ENCODE data around the gene TIFAB.

The TIFAB gene

DNA sequence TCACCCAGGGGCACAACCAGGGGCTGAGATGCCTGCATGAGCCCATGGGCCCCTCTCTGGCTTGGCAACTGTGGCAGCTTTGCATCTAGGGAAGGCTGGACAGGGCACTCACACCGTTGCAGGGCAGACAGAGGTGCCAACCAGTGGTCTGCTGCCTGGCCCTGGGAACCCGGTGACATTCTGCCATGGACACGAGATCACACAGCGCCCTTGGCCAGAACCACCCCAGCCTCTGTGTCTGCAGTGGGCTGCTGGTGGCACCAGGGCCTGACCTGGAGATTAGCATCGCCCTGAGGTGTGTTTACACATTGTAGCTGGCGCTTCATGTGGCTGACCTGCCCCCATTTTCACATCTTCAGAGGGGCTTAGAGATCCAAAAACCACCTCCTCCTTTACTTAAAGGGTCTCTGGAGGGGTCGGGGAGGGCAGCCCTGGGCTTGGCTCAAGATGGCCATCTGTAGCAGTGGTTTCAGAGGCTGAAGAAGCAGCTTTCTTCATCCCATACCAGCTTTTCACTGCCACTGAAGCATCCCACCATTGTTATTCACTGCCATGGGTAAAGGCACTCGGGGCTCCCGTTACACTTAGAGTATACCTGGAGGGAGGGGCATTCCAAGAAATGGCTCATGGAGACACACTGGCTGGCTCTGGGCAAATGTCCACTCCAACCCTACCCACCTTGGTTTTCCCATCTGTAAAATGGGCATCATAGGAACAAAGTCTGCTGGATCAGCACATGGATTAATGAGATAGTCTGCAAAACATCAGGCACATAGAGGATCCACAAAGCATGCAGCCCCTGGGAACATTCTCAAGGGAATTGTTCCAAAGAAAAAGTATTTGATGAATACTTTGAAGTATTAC, 16.5 kb downstream of the TIFAB start:
- Histone ChIP-seq H3K4me1 (ENCODE audit: control extremely low read depth in 1 of 4, control insufficient read depth in 4 of 4, insufficient read depth in 4 of 4, low read length in 3 of 4) (peaks cover 4 to 85% (median 52%) of the 10 kb centered on the region in 4 experiments), H3K27ac (ENCODE audit: insufficient read depth in 1 of 2, low read depth in 1 of 2, low read length in 2 of 2, poor library complexity in 1 of 2, severe bottlenecking in 2 of 2) (no peak overlapping the region), H3K36me3 (ENCODE audit: control insufficient read depth in 4 of 4, insufficient read depth in 4 of 4, low read length in 3 of 4) (no peaks in the 10 kb centered on the region), H3K27me3 (replicated peaks in 2 of 5; ENCODE audit: control insufficient read depth in 4 of 5, insufficient read depth in 5 of 5, low read length in 4 of 5) (no peaks in the 10 kb centered on the region), H3K9me3 (ENCODE audit: control extremely low read depth in 1 of 5, control insufficient read depth in 4 of 5, insufficient read depth in 2 of 5, low read depth in 1 of 5, low read length in 4 of 5) (no peaks in the 10 kb centered on the region), H3K4me3 (ENCODE audit: control insufficient read depth in 1 of 7, extremely low read depth in 1 of 7, insufficient read depth in 4 of 7, low read depth in 2 of 7, low read length in 6 of 7) (no peak overlapping the region)
- DNase-seq, result no peak
- CTCF ChIA-PET, result interaction anchor here (1.0 to 17.8 kb wide), 7 partner anchors 9 to 91 kb away, joined by 3 to 307 read pairs (median 3); partner anchors contain the start of gene TIFAB
- POLR2A ChIA-PET, result no interaction called here
- over 99% methylated on average over 8 of the region's 9 CpGs for WGBS (ENCODE audit: insufficient coverage)

- Histone ChIP-seq H3K9me3 (ENCODE audit: control extremely low read depth in 1 of 5, control insufficient read depth in 4 of 5, insufficient read depth in 2 of 5, low read depth in 1 of 5, low read length in 4 of 5) (no peaks in the 10 kb centered on the region), H3K27ac (ENCODE audit: insufficient read depth in 1 of 2, low read depth in 1 of 2, low read length in 2 of 2, poor library complexity in 1 of 2, severe bottlenecking in 2 of 2) (no peak overlapping the region), H3K36me3 (ENCODE audit: control insufficient read depth in 4 of 4, insufficient read depth in 4 of 4, low read length in 3 of 4) (no peaks in the 10 kb centered on the region), H3K4me1 (ENCODE audit: control extremely low read depth in 1 of 4, control insufficient read depth in 4 of 4, insufficient read depth in 4 of 4, low read length in 3 of 4) (peaks cover 4 to 76% (median 50%) of the 10 kb centered on the region in 4 experiments), H3K4me3 (ENCODE audit: control insufficient read depth in 1 of 7, extremely low read depth in 1 of 7, insufficient read depth in 4 of 7, low read depth in 2 of 7, low read length in 6 of 7) (no peak overlapping the region), H3K27me3 (replicated peaks in 2 of 5; ENCODE audit: control insufficient read depth in 4 of 5, insufficient read depth in 5 of 5, low read length in 4 of 5) (no peaks in the 10 kb centered on the region)
- POLR2A ChIA-PET, result no interaction called here
- 87% methylated on average over 18 of the region's 24 CpGs for WGBS (ENCODE audit: insufficient coverage)
- no peak for DNase-seq
- CTCF ChIA-PET, result interaction anchor here (0.9 to 17.8 kb wide), 6 partner anchors 8 to 90 kb away, joined by 3 to 307 read pairs (median 4); partner anchors contain the start of gene TIFAB
Measured at GRCh38 chr5:135434591-135435466, 17.3 kb downstream of the TIFAB start.

DNA sequence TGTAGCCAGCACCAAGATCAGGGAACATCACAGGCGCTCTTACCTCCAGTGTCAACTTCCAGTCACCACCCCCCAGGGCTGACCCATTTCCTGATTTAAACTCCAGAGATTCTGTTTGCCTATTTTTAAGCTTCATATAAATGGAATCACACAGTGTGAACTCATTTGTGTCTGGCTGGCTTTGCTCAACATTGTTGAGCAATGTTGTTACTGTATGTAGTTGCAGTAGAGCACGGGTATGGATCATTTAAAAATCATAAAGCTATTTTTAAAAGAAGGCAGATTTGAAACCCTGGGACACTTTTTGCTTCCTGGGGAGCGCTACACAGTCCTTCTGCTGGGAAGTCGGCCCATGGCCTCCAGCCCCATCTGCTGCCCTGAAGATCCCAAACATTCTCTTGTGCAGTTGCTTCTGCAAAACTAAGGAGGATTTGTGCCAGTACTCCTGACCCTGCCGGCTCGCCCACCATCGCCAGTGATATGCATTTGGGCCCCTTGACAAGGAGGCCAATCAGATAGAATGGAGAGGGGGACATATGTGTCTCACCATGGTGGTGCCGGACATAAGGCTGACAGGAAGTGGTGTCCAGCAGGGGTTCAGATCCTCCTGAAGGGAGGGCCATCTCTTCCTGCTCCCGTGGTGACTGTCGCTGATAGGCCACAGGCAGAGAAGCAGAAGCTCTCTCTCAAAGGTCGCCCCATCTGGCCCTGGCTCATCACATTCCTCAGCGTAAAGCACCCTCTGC, 18.3 kb downstream of the TIFAB start:
- Histone ChIP-seq H3K9me3 (ENCODE audit: control extremely low read depth in 1 of 5, control insufficient read depth in 4 of 5, insufficient read depth in 2 of 5, low read depth in 1 of 5, low read length in 4 of 5) (peaks cover 0 to 7% (median 5%) of the 10 kb centered on the region in 5 experiments), H3K4me3 (ENCODE audit: control insufficient read depth in 1 of 7, extremely low read depth in 1 of 7, insufficient read depth in 4 of 7, low read depth in 2 of 7, low read length in 6 of 7) (no peak overlapping the region), H3K27me3 (replicated peaks in 2 of 5; ENCODE audit: control insufficient read depth in 4 of 5, insufficient read depth in 5 of 5, low read length in 4 of 5) (no peaks in the 10 kb centered on the region), H3K27ac (ENCODE audit: insufficient read depth in 1 of 2, low read depth in 1 of 2, low read length in 2 of 2, poor library complexity in 1 of 2, severe bottlenecking in 2 of 2) (no peak overlapping the region), H3K36me3 (ENCODE audit: control insufficient read depth in 4 of 4, insufficient read depth in 4 of 4, low read length in 3 of 4) (no peaks in the 10 kb centered on the region), H3K4me1 (ENCODE audit: control extremely low read depth in 1 of 4, control insufficient read depth in 4 of 4, insufficient read depth in 4 of 4, low read length in 3 of 4) (peaks cover 4 to 66% (median 45%) of the 10 kb centered on the region in 4 experiments)
- ChIA-PET CTCF (interaction anchor here (0.9 to 17.8 kb wide), 3 partner anchors 7 to 24 kb away, joined by 3 to 307 read pairs (median 134); partner anchors contain the start of gene TIFAB), POLR2A (no interaction called here)
- DNase-seq, result peak in 2 of 3 donors; percentile 43 to 47
- 89% methylated on average over 7 of the region's 12 CpGs for WGBS (ENCODE audit: insufficient coverage)

- ChIA-PET CTCF (interaction anchor here (0.6 to 1.4 kb wide), 2 partner anchors 10 to 24 kb away, joined by 3 read pairs; no protein-coding TSS in a partner anchor), POLR2A (interaction anchor here (1.2 kb wide), 1 partner anchor 71 kb away, joined by 4 read pairs; no protein-coding TSS in a partner anchor)
- peaks cover 0 to 19% (median 10%) of the 10 kb centered on the region in 5 experiments for H3K9me3 ChIP-seq (ENCODE audit: control extremely low read depth in 1 of 5, control insufficient read depth in 4 of 5, insufficient read depth in 2 of 5, low read depth in 1 of 5, low read length in 4 of 5)
- peaks cover 4 to 54% (median 31%) of the 10 kb centered on the region in 4 experiments for H3K4me1 ChIP-seq (ENCODE audit: control extremely low read depth in 1 of 4, control insufficient read depth in 4 of 4, insufficient read depth in 4 of 4, low read length in 3 of 4)
- H3K36me3 ChIP-seq (ENCODE audit: control insufficient read depth in 4 of 4, insufficient read depth in 4 of 4, low read length in 3 of 4), result no peaks in the 10 kb centered on the region
- DNase-seq, result no peak
- no peak overlapping the region for H3K4me3 ChIP-seq (ENCODE audit: control insufficient read depth in 1 of 7, extremely low read depth in 1 of 7, insufficient read depth in 4 of 7, low read depth in 2 of 7, low read length in 6 of 7)
- no peak overlapping the region for H3K27ac ChIP-seq (ENCODE audit: insufficient read depth in 1 of 2, low read depth in 1 of 2, low read length in 2 of 2, poor library complexity in 1 of 2, severe bottlenecking in 2 of 2)
- no peaks in the 10 kb centered on the region for H3K27me3 ChIP-seq (replicated peaks in 2 of 5; ENCODE audit: control insufficient read depth in 4 of 5, insufficient read depth in 5 of 5, low read length in 4 of 5)
- 100% methylated on average over 1 of the region's 4 CpGs for WGBS (ENCODE audit: insufficient coverage)
Measured at GRCh38 chr5:135432113-135432512, 20.0 kb downstream of the TIFAB start.

DNA sequence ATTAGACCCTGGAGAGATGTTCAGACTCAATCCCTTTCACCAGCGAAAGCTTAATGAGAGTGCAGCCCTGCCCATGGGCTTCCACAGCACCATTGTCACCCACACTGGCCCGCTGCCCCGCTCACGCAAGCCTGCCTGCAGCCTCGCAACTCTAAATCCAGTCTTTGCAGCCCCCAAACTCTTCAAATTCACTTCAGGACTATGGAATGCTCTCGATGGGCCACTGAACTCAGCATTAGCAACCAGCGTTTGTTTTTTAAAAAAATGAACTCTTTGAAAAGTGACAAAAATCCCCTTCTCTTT, 22.1 kb downstream of the TIFAB start:
- H3K4me3 ChIP-seq (ENCODE audit: control insufficient read depth in 1 of 7, extremely low read depth in 1 of 7, insufficient read depth in 4 of 7, low read depth in 2 of 7, low read length in 6 of 7), result no peak overlapping the region
- H3K4me1 ChIP-seq (ENCODE audit: control extremely low read depth in 1 of 4, control insufficient read depth in 4 of 4, insufficient read depth in 4 of 4, low read length in 3 of 4), result peaks cover 9 to 54% (median 38%) of the 10 kb centered on the region in 4 experiments
- no peaks in the 10 kb centered on the region for H3K27me3 ChIP-seq (replicated peaks in 2 of 5; ENCODE audit: control insufficient read depth in 4 of 5, insufficient read depth in 5 of 5, low read length in 4 of 5)
- no peaks in the 10 kb centered on the region for H3K36me3 ChIP-seq (ENCODE audit: control insufficient read depth in 4 of 4, insufficient read depth in 4 of 4, low read length in 3 of 4)
- CTCF ChIA-PET, result interaction anchor here (1.2 to 7.3 kb wide), 2 partner anchors 10 to 32 kb away, joined by 3 to 134 read pairs; partner anchors contain the start of gene DCANP1
- no peak overlapping the region for H3K27ac ChIP-seq (ENCODE audit: insufficient read depth in 1 of 2, low read depth in 1 of 2, low read length in 2 of 2, poor library complexity in 1 of 2, severe bottlenecking in 2 of 2)
- WGBS (ENCODE audit: insufficient coverage), result 91% methylated on average over 7 of the region's 7 CpGs
- no peak for DNase-seq
- POLR2A ChIA-PET, result no interaction called here
- peaks cover 0 to 19% (median 10%) of the 10 kb centered on the region in 5 experiments for H3K9me3 ChIP-seq (ENCODE audit: control extremely low read depth in 1 of 5, control insufficient read depth in 4 of 5, insufficient read depth in 2 of 5, low read depth in 1 of 5, low read length in 4 of 5)

- H3K4me1 ChIP-seq (ENCODE audit: control extremely low read depth in 1 of 4, control insufficient read depth in 4 of 4, insufficient read depth in 4 of 4, low read length in 3 of 4), result peaks cover 14 to 54% (median 39%) of the 10 kb centered on the region in 4 experiments
- no peak overlapping the region for H3K4me3 ChIP-seq (ENCODE audit: control insufficient read depth in 1 of 7, extremely low read depth in 1 of 7, insufficient read depth in 4 of 7, low read depth in 2 of 7, low read length in 6 of 7)
- peaks cover 0 to 19% (median 10%) of the 10 kb centered on the region in 5 experiments for H3K9me3 ChIP-seq (ENCODE audit: control extremely low read depth in 1 of 5, control insufficient read depth in 4 of 5, insufficient read depth in 2 of 5, low read depth in 1 of 5, low read length in 4 of 5)
- no peaks in the 10 kb centered on the region for H3K36me3 ChIP-seq (ENCODE audit: control insufficient read depth in 4 of 4, insufficient read depth in 4 of 4, low read length in 3 of 4)
- WGBS (ENCODE audit: insufficient coverage), result 85% methylated on average over 12 of the region's 12 CpGs
- no peak for DNase-seq
- POLR2A ChIA-PET, result no interaction called here
- no peak overlapping the region for H3K27ac ChIP-seq (ENCODE audit: insufficient read depth in 1 of 2, low read depth in 1 of 2, low read length in 2 of 2, poor library complexity in 1 of 2, severe bottlenecking in 2 of 2)
- CTCF ChIA-PET, result interaction anchor here (1.2 to 8.1 kb wide), 4 partner anchors 11 to 55 kb away, joined by 3 to 134 read pairs (median 56); partner anchors contain the start of gene DCANP1
- no peaks in the 10 kb centered on the region for H3K27me3 ChIP-seq (replicated peaks in 2 of 5; ENCODE audit: control insufficient read depth in 4 of 5, insufficient read depth in 5 of 5, low read length in 4 of 5)
Measured at GRCh38 chr5:135429301-135430134, 22.6 kb downstream of the TIFAB start.
